ENCODE results near the gene POLR1E.

The POLR1E gene

GRCh38 chr9:37446401-37446800, 39.3 kb upstream of the POLR1E start:
- DNase-seq (ENCODE audit: low read depth): no peak
- TF ChIP-seq CTCF (IDR thresholded peaks at IDR 0.05; ENCODE audit: low read depth, low read length) (no peak), MAX (IDR thresholded peaks at IDR 0.05; ENCODE audit: low read depth, low read length) (no peak), POLR2A (IDR thresholded peaks at IDR 0.05; ENCODE audit: extremely low read depth, insufficient read length) (no peak), MYC (IDR thresholded peaks at IDR 0.05; ENCODE audit: low read depth, low read length) (no peak)
- H3K4me3 ChIP-seq (ENCODE audit: low read depth, low read length): no peak overlapping the region

GRCh38 chr9:37447111-37447510, 38.6 kb upstream of the POLR1E start:
- H3K4me3 ChIP-seq (ENCODE audit: low read depth, low read length): no peak overlapping the region
- no peak for TF ChIP-seq POLR2A (IDR thresholded peaks at IDR 0.05; ENCODE audit: extremely low read depth, insufficient read length)
- TF ChIP-seq MYC (IDR thresholded peaks at IDR 0.05; ENCODE audit: low read depth, low read length): no peak
- DNase-seq (ENCODE audit: low read depth): no peak

GRCh38 chr9:37449862-37450632, 35.7 kb upstream of the POLR1E start:
- no peak overlapping the region for H3K4me3 ChIP-seq (ENCODE audit: low read depth, low read length)
- TF ChIP-seq MAX (IDR thresholded peaks at IDR 0.05; ENCODE audit: low read depth, low read length): no peak
- TF ChIP-seq MYC (IDR thresholded peaks at IDR 0.05; ENCODE audit: low read depth, low read length): no peak
- no peak for TF ChIP-seq CTCF (IDR thresholded peaks at IDR 0.05; ENCODE audit: low read depth, low read length)
- no peak for TF ChIP-seq POLR2A (IDR thresholded peaks at IDR 0.05; ENCODE audit: extremely low read depth, insufficient read length)
- no peak for DNase-seq (ENCODE audit: low read depth)

GRCh38 chr9:37451628-37452027, 34.1 kb upstream of the POLR1E start:
- TF ChIP-seq MAX (IDR thresholded peaks at IDR 0.05; ENCODE audit: low read depth, low read length): no peak
- TF ChIP-seq POLR2A (IDR thresholded peaks at IDR 0.05; ENCODE audit: extremely low read depth, insufficient read length): no peak
- no peak for TF ChIP-seq MYC (IDR thresholded peaks at IDR 0.05; ENCODE audit: low read depth, low read length)
- TF ChIP-seq CTCF (IDR thresholded peaks at IDR 0.05; ENCODE audit: low read depth, low read length): no peak
- no peak overlapping the region for H3K4me3 ChIP-seq (ENCODE audit: low read depth, low read length)
- no peak for DNase-seq (ENCODE audit: low read depth)

GRCh38 chr9:37452611-37453010, 33.1 kb upstream of the POLR1E start:
- no peak for DNase-seq (ENCODE audit: low read depth)
- TF ChIP-seq POLR2A (IDR thresholded peaks at IDR 0.05; ENCODE audit: extremely low read depth, insufficient read length) (no peak), CTCF (IDR thresholded peaks at IDR 0.05; ENCODE audit: low read depth, low read length) (no peak)
- no peak overlapping the region for H3K4me3 ChIP-seq (ENCODE audit: low read depth, low read length)

- H3K4me3 ChIP-seq (ENCODE audit: low read depth, low read length): no peak overlapping the region
- TF ChIP-seq CTCF (IDR thresholded peaks at IDR 0.05; ENCODE audit: low read depth, low read length) (no peak), MYC (IDR thresholded peaks at IDR 0.05; ENCODE audit: low read depth, low read length) (no peak), POLR2A (IDR thresholded peaks at IDR 0.05; ENCODE audit: extremely low read depth, insufficient read length) (no peak), MAX (IDR thresholded peaks at IDR 0.05; ENCODE audit: low read depth, low read length) (no peak)
- DNase-seq (ENCODE audit: low read depth): no peak
Observed at GRCh38 chr9:37453827-37454226, 31.9 kb upstream of the POLR1E start.

Measured in NB4 (cell line).